Measurements from ENCODE around the gene CYP2S1.
A peak's percentile ranks its signal among the peaks of the same experiment; 100 is the strongest.
"Not testable (repeated sequence)": the region's sequence is repeated elsewhere in the genome, so short reads cannot be mapped to it uniquely, and the experiment has no call there.

The CYP2S1 gene, protein sequence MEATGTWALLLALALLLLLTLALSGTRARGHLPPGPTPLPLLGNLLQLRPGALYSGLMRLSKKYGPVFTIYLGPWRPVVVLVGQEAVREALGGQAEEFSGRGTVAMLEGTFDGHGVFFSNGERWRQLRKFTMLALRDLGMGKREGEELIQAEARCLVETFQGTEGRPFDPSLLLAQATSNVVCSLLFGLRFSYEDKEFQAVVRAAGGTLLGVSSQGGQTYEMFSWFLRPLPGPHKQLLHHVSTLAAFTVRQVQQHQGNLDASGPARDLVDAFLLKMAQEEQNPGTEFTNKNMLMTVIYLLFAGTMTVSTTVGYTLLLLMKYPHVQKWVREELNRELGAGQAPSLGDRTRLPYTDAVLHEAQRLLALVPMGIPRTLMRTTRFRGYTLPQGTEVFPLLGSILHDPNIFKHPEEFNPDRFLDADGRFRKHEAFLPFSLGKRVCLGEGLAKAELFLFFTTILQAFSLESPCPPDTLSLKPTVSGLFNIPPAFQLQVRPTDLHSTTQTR
- 0 reads per million in 4 experiments for total RNA-seq

- DNase-seq = no peak
Observed at GRCh38 chr19:41192574-41193429, at the start of gene CYP2S1. TSS of gene CYP2S1 (plus strand) at chr19:41193219. CDS start at chr19:41193265, 46 bp downstream.

DNA sequence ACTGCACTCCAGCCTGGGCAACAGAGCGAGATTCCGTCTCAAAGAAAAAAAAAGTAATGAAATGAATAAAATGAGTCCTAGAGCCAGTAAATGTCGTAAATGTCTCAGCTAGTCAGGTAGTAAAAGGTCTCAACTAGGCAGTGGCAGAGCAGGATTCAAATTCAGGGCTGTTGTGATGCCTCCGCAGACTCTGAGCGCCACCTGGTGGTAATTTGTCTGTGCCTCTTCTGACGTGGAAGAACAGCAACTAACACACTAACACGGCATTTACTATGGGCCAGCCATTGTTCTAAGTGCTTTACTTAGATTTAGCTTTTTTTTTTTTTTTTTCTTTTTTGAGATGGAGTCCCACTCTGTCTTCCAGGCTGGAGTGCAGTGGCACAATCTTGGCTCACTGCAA, 48.6 kb upstream of the CYP2S1 start:
- DNase-seq = peak; percentile 77

DNA sequence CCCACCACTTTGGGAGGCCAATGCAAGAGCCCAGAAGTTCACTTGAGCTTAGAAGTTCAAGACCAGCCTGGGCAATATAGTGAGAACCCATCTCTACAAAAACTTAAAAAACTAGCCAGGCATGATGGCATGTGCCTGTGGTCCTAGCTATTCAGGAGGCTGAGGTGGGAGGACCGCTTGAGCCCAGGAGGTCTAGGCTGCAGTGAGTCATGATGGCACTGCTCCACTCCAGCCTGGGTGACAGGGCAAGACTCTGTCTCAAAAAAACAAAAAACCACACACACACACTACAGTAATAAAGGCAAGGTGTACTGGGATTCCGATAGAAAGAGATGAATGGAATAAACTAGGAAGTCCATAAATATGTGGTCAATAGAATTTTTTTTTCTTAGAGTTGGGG, 43.2 kb upstream of the CYP2S1 start:
- DNase-seq = no peak

- DNase-seq = not testable (repeated sequence)
Observed at GRCh38 chr19:41150986-41151385, 42.0 kb upstream of the CYP2S1 start.

DNA sequence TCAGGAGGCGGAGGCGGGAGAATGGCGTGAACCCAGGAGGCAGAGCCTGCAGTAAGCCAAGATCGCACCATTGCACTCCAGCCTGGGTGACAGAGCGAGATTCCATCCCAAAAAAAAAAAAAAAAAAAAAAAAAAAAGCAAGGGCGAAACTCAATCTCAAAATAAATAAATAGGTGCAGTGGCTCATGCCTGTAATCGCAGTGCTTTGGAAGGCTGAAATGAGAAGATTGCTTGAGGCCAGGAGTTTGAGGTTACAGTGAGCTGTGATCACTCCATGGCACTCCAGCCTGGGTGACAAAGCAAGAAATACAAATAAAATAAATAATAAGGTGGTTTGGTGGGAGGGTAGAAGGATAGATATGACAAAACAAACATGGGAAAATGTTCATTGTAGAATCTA, 39.0 kb upstream of the CYP2S1 start:
- no peak for DNase-seq

DNA sequence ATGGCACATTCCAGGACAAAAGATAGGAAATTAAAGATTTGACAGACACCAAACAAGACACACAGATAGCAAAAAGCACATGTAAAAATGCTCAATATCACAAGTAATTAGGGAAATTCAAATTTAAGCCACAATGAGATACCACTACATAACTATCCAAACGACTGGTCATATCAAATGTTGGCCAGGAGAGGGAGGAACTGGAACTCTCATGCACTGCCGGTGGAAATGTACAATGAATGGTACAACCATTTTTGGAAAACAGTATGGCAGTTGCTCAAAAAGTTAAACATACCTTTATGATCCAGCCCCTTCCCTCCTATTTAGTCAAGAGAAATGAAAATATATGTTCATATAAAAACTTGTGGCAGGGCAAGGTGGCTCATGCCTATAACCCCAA, 36.8 kb upstream of the CYP2S1 start:
- DNase-seq = no peak

DNA sequence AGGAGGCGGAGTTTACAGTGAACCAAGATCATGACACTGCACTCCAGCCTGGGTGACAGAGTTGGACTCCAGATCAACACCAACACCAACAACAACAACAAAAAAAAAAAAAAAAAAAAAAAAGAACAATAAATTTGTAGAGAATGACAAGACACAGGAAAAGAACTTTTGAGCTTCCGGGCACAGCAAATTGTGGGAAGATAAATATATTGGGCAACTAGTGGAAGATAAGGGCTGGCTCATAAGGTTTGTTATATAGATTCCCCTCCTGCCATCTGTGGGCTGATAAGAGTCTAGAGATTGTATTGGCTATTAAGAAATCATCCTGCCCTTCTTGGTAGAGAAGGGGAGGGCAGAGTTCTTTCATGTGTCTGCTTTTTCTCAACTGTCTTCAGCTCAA, 33.1 kb upstream of the CYP2S1 start:
- DNase-seq = no peak

DNA sequence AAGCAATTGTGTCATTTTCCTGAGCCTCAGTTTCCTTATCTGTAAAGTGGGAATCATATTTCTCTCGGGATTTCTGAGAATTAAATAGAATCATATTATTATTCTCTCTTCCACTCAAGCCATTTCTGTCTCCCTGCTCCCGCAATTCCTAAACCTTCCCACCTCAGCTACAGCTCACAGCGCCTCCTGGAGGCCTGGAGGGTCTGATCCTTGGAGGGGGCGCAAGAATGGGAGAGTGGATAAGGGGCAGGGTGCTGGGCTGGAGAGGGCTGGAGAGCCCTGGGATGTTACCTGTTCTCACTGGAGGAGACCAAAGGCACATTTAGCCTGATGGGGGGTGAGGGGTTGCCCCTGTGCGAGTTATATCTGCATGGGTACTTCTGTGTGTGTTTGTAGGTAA, 31.1 kb upstream of the CYP2S1 start:
- no peak for DNase-seq

DNA sequence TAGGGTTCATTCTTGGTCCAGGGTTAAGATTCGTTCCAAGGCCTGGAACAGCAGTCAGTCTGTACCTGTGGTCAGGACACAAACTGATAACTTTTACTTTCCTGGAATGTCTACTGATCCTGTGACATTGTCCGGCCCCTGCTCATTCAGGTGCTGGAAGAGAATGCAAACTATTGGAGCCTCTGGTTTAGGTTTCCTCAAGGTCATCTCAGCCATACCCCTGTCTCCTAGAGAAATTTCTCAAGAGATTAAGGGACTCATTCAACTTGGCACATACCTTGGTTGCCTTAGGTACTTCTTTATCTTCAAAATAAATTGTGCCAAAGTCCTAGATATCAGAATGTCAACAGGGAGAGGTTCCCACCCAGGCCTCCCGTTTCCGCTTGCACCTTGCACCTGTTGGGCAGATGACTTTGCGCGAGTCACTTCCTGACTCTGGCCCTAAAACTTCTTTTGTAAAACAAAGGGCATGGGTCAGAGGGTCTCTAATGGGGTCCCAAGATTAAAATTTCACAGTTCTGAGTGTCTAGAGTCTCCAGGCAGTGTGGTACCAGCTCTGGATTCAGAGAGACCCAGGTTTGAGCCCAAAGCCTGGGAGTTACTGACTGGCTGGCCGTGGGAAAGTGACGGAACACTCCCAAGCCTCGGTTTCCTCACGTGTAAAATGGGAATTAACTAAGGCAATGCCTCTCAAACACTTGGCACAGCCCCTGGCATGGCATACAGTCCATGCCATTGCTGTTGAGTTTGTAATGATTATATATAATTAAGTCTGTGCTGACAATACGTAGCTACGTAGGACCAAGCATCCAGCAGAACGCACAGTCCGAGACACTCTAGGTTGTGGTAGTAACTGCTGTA, 25.8 kb upstream of the CYP2S1 start:
- no peak for DNase-seq

DNA sequence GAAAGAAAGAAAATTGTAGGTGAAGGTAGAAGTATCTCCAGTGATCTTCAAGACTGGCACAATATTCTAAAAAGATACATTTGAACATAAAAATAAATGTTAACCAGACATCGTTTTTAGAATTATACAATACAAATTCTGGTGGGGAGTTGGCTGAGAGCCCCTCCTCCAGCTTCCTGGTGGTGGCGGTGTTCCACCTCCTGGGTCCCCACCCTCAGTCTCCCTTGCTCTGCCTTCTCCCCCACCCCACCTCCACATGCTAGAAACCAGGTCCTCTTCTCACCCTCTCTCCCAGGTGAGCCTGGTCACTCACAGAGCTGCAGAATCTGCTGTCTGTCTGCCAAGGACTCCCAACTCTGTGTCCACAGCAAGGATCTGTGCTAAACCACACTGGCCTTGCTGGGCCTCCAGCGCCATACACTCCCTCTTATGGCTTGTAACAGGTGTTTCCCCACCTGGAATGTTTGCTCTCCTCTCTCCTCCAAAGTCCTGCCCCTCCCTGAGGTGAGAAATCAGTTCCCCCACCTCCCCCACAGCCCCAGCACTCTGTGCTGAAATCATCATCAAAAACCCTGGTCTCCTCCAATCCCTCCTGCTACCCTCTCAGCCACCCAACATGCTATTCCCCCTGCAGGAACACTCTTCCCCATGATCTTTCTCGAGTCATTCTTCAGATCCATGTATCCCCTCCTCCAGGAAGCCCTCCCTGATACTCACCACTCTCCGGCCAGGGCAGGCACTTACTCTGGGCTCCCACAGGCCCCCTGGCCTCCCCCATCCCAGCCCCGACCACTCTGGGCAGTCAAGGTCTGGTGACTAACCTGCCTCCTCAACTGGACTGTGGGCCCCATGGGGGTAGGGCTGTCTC, 20.5 kb upstream of the CYP2S1 start:
- DNase-seq = no peak

DNA sequence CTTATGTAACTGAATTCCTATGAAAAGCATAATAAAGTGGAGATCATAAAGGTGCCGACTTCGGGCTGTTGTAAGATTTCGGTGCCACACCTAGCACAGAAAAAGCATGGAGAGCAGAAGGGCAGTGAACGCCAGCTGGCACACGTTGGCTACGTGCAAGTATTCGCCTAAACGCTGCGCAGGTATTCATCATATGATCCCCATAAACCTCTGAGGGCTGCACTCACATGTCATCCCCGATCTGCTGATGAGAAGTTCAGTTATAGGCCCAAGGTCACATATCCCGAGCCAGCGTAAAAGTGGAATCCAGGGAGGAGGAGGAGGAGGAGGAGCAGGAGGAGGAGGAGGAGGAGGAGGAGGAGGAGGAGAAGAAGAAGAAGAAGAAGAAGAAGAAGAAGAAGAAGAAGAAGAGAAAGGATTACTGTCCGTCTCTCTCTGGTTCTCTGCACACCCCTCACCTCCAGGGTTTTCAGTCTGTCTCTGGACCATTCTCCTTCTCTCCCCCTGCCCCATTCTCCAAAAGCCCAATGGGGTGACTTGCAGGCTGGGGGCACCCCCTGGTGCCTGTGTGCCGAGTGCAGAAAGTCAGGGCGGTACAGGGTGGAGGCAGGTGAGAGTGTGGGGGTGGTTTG, 18.6 kb upstream of the CYP2S1 start:
- DNase-seq = no peak

- no peak for DNase-seq
Observed at GRCh38 chr19:41175801-41176777, 16.9 kb upstream of the CYP2S1 start.

DNA sequence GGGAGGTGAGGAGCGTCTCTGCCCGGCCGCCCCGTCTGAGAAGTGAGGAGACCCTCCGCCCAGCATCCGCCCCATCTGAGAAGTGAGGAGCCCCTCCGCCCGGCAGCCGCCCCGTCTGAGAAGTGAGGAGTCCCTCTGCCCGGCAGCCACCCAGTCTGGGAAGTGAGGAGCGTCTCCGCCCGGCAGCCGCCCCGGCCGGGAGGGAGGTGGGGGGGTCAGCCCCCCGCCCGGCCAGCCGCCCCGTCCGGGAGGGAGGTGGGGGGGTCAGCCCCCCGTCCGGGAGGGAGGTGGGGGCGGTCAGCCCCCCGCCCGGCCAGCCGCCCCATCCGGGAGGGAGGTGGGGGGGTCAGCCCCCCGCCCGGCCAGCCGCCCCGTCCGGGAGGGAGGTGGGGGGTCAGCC, 12.8 kb upstream of the CYP2S1 start:
- not testable (repeated sequence) for DNase-seq

DNA sequence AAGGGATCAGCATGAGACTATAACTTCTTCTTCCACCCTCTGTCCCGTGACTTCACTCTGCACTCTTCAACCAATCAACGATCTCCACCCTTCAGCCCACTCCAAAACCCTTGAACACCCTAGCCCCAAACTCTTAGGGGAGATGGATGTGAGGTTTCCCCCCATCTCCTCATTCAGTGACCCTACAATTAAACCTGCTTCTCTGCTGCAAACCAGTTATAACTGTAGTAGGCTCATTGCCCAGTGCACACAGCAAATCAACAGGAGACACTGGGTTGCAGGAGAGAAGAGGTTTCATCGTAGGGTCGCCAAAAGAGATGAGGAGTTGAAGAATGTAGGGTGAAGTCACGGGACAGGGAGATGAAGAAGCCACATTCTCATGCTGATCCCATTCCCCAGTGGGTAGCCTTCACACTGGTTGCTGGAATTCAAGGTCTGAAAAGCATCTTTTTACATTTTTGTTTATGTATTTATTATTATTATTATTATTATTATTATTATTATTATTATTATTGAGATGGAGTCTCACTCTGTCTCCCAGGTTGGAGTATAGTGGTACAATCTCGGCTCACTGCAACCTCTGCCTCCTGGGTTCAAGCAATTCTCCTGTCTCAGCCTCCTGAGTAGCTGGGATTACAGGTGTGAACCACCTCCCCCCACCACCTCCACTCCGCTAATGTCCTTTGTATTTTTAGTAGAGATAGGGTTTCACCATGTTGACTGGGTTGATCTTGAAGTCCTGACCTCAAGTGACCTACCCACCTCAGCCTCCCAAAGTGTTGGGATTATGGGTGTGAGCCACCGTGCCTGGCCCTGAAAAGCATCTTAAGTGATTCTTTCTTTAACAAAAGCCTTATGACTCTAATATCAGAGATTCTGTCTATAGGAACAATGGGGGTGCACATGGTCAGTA, 5.8 kb upstream of the CYP2S1 start:
- DNase-seq = no peak

DNA sequence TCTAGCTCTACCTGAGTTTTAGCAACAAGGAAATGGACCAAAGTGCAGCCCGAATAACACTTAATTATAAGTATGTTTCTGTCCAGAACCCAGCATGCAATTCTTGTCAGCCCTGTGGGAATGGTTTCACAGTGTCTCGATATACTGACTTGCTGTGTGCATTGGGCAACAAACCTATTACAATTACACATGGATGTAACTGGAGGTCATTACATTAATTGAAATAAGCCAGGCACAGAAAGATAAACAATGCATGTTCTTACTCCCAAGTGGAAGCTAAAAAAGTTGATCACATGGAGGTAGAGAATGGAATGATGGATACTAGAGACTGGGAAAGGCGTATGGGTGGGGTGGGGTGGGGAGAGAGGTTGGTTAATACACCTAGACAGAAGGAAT, 5.1 kb upstream of the CYP2S1 start:
- DNase-seq = no peak

DNA sequence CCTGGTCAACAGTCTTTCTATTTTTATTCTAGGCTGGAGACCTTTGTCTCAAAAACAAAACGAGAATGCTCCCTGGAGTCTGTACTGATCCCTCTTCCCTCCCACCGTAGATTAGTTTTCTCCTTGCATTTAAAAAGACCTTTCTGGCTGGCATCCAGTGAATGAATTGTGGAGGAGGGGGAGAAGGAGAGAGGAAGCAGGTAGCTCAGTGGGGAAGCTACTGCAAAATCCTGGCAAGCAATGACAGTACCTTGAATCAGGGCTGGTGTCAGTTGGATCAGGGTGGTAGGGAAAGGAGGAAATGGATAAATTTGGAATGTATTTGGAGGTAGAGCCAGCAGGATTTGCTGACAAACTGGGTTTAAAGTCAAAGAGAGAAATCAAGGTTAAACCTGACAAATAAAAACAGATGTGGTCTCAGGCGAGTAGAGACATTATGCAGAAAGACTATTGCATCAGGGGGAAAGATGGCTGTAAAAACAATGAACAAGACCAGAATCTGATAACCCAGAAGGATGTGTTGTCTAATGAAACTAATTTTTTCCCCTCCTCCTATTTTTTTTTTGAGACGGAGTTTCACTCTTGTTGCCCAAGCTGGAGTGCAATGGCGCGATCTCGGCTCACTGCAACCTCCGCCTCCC, 3.5 kb upstream of the CYP2S1 start:
- DNase-seq = no peak

- DNase-seq = no peak
Observed at GRCh38 chr19:41193430-41194156, 574 bp downstream of the CYP2S1 start.

GRCh38 chr19:41194157-41194552, 1.1 kb downstream of the CYP2S1 start:
- no peak for DNase-seq
